GM20000 (cell line): Measurements from ENCODE around the gene ZNF746.

Experiments
- DNase-seq: peaks from one replicate; pipeline ENCODE4 v3.0.0; 2012; ENCODE audit warnings: low spot score
- CTCF ChIP-seq: IDR thresholded peaks from 2 replicates; pipeline ENCODE4 v1.5.1; 2012; ENCODE audit warnings: mild to moderate bottlenecking, control low read depth; ENCODE audit errors: extremely low read depth, missing control alignments

Gene ZNF746

DNA sequence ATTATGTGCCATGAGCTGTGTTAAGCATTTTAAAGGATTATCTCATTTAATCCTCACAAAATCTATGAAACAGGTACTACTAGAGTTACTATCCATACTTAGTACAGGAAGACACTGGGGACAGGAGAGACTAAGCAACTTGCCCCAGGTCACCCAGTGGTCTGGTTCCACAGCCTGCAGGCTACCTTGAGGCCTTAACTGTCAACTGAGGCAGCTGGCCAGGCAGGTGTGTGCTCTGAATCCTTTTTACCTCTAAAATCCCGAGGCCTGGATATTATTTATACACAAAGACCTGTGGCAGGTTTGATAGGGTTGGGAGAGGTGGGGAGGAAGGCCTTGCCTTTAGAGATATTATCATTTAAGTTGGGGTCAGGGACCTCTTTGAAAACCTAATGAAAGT lies 39.8 kb downstream of the ZNF746 start:
- no peak for DNase-seq
- TF ChIP-seq CTCF = no peak

- no peak for TF ChIP-seq CTCF
- no peak for DNase-seq
Measured at GRCh38 chr7:149456506-149457421, 40.8 kb downstream of the ZNF746 start.

DNA sequence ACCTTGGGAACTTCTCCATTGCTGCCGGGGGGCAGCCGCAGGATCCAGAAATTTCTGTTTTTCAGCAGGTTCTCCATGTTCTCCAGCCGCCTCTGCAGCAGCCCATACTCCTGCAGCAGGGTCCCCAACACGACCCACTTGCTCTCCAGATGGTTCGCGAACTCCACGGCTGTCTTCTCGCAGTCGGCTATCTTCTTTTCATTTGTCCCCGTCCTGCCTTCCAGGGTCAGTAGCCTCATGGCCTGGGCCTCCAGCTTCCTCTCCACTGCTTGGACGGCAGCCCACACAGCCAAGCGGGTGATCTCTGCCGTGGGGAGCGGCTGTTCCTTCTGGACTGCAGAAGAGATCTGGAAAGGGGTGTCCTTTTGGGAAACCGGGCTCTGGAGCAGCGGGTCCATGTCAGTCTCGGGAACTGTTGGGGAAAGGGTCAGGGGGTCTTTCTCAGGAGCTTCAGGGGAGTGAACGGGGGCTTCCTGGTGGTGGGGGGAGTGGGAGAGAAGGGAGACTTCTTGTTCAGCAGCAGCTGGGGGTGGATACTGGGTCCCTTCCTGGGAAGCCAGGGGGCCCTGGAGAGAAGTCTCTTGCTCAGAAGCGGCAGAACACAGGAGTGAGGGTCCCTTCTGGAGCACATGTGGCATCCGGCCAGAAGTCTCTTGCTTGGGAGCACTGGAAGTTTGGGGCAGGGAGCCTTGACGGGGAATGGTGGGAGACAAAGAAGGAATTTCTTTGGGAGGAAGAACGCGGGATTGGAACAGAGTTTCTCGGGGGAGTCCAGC lies 42.2 kb downstream of the ZNF746 start:
- no peak for TF ChIP-seq CTCF
- DNase-seq = no peak

DNA sequence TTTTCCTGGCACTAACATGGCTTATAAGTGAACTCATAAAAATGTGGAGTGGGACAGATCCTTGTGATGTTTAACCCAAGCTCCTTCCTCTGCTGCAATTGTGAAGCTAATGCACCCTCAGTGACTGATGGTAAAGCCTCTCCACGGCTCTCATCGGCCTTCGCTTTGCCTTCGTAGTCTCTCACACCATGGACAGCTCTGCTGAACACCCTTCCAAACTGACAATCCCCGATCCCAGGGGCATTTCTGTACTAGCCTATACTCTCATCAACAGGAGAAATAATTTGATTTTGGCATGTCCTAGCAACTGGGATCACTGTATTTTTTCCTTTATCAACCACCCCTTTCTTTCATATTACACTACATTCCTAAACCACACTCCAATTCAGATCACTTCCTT lies 42.9 kb downstream of the ZNF746 start:
- TF ChIP-seq CTCF = no peak
- no peak for DNase-seq

GRCh38 chr7:149454006-149454405 lies 43.6 kb downstream of the ZNF746 start:
- DNase-seq = no peak
- TF ChIP-seq CTCF = no peak

- no peak for TF ChIP-seq CTCF
- no peak for DNase-seq
Measured at GRCh38 chr7:149450821-149451220, 46.8 kb downstream of the ZNF746 start.

GRCh38 chr7:149449897-149450296 lies 47.7 kb downstream of the ZNF746 start:
- no peak for TF ChIP-seq CTCF
- no peak for DNase-seq
